ENCODE measurements around the gene SOD2. TPM values are rescaled to one million over a fixed set of nuclear protein-coding genes. Genes with fewer than 3 reads are reported as not detected.

Gene SOD2
- total RNA-seq, 1 donor from 2014 or later = 280 TPM

Other genes with a start within 250 kb of the SOD2 start
- 71.0 TPM for gene WTAP, start 34.3 kb upstream of the SOD2 start, total RNA-seq
- gene ACAT2, start 68.8 kb upstream of the SOD2 start, total RNA-seq = 151 TPM
- 120 TPM for gene TCP1, start 96.4 kb upstream of the SOD2 start, total RNA-seq
- gene MRPL18, start 97.2 kb upstream of the SOD2 start, total RNA-seq = 53.9 TPM
- gene PNLDC1, start 107.0 kb upstream of the SOD2 start, total RNA-seq = not detected
- gene MAS1, start 197.7 kb upstream of the SOD2 start, total RNA-seq = not detected